Small intestine (tissue), 7 donors: ENCODE data around the gene SEMA6A. TPM values are rescaled to one million over a fixed set of nuclear protein-coding genes. Genes with fewer than 3 reads are reported as not detected.
A peak's percentile ranks its signal among the peaks of the same experiment; 100 is the strongest.

Source experiments
- DNase-seq, 2 donors: peaks; one replicate each; pipeline versions ENCODE4 v3.0.0 to v3.0.0-alpha.2; 2013
- FAIRE-seq: peaks from 2 replicates; lab custom pipeline; 2012; peaks lifted over from hg19 to GRCh38; lab: Jason Lieb, UNC
- H3K27ac ChIP-seq, 3 donors: one replicate each; pipeline ENCODE4 v1.5.1; 2013; ENCODE audit warnings: low read length in 2 of 3, mild to moderate bottlenecking in 2 of 3, control low read depth in 1 of 3, inconsistent platforms in 1 of 3, low read depth in 1 of 3, moderate library complexity in 1 of 3
- H3K27me3 ChIP-seq, 3 donors: one replicate each; pipeline ENCODE4 v1.6.1; 2013; ENCODE audit warnings: low read length in 3 of 3, inconsistent platforms in 1 of 3; ENCODE audit not compliant: control insufficient read depth in 3 of 3, insufficient read depth in 3 of 3
- H3K36me3 ChIP-seq, 3 donors: one replicate each; pipeline ENCODE4 v1.6.1; 2013; ENCODE audit warnings: low read length in 3 of 3, inconsistent platforms in 1 of 3, low read depth in 1 of 3, mild to moderate bottlenecking in 1 of 3, moderate library complexity in 1 of 3; ENCODE audit not compliant: control insufficient read depth in 3 of 3, insufficient read depth in 2 of 3
- H3K4me1 ChIP-seq, 3 donors: one replicate each; pipeline ENCODE4 v1.6.1; 2013; ENCODE audit warnings: low read length in 2 of 3, inconsistent platforms in 1 of 3, low read depth in 1 of 3, mild to moderate bottlenecking in 1 of 3, moderate library complexity in 1 of 3; ENCODE audit not compliant: control insufficient read depth in 3 of 3, insufficient read depth in 2 of 3
- H3K4me3 ChIP-seq, 3 donors: one replicate each; pipeline ENCODE4 v1.5.1; 2013; ENCODE audit warnings: low read length in 3 of 3, control low read depth in 1 of 3, inconsistent platforms in 1 of 3, low read depth in 1 of 3, mild to moderate bottlenecking in 1 of 3, moderate library complexity in 1 of 3
- H3K9me3 ChIP-seq, 2 donors: one replicate each; pipeline ENCODE4 v1.6.1; 2013; ENCODE audit warnings: low read depth in 1 of 2, low read length in 1 of 2; ENCODE audit not compliant: control insufficient read depth in 2 of 2, insufficient read depth in 1 of 2
- WGBS, 3 donors: extraction: QIAGEN DNeasy Blood & Tissue Kit; methylation state at CpG; one replicate each; pipeline ENCODE4 v1.1.7; 2013; 5-methylcytosine and 5-hydroxymethylcytosine counted together
- polyA plus RNA-seq, 4 donors: library from polyadenylated mRNA; stranded (reverse) in 3 of 4; unstranded in 1 of 4; fragments of 200-250 nt in 3 of 4; fragments of 120-200 nt in 1 of 4; gene quantifications; one replicate each; pipeline versions ENCODE4 v1.2.1 to v1.2.3, GENCODE V29; 2013
- donor health status: healthy with polysubstance abuse.
- donor health status: control.
- donor health status: control.
- donor health status: Bipolar disorder and iron deficiency.
- donor health status: healthy.

The SEMA6A gene
- polyA plus RNA-seq, 4 donors: 12.9 to 68.5 (median 13.4) TPM

- 65 to 72% (median 68%) methylated on average over 7 of the region's 7 CpGs for WGBS, 3 donors
- H3K36me3 ChIP-seq: peaks cover 0 to 7% (median 0%) of the 10 kb centered on the region in 3 donors
Observed at GRCh38 chr5:116564756-116565490, 9.7 kb downstream of the SEMA6A start.

DNA sequence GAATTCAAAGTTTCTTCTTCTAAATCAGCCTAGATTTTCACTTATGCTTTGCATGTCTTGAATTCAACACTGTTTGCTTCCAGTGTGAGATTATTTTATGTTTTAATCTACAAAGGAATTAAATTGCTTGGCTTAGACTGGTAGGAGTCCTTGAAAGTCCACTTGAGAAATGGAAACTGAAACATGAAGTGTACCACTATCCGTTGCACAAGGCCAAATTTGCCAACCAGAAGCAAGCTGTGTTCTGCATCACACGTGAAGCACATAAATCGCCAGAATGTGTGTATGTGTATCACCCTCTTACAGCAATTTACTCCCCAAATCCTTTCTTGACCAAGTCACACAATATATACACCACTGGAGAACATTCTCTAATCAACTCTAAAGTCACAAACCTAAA, 10.3 kb downstream of the SEMA6A start:
- H3K4me3 ChIP-seq: no peak overlapping the region
- peaks cover 0 to 14% (median 0%) of the 10 kb centered on the region in 3 donors for H3K36me3 ChIP-seq
- FAIRE-seq (no peak), DNase-seq (peak in 1 of 2 donors; percentile 39)
- H3K4me1 ChIP-seq: peaks cover 0 to 23% (median 9%) of the 10 kb centered on the region in 3 donors
- no peaks in the 10 kb centered on the region for H3K9me3 ChIP-seq
- no peaks in the 10 kb centered on the region for H3K27me3 ChIP-seq
- 27 to 51% (median 33%) methylated on average over 3 of the region's 3 CpGs for WGBS, 3 donors
- no peak overlapping the region for H3K27ac ChIP-seq

More at GRCh38 chr5:116564756-116565490, 9.7 kb downstream of the SEMA6A start:
- no peak for FAIRE-seq
- DNase-seq: no peak
- H3K27ac ChIP-seq: no peak overlapping the region
- H3K4me3 ChIP-seq: no peak overlapping the region
- H3K9me3 ChIP-seq: no peaks in the 10 kb centered on the region
- peaks cover 0 to 24% (median 9%) of the 10 kb centered on the region in 3 donors for H3K4me1 ChIP-seq
- H3K27me3 ChIP-seq: no peaks in the 10 kb centered on the region

DNA sequence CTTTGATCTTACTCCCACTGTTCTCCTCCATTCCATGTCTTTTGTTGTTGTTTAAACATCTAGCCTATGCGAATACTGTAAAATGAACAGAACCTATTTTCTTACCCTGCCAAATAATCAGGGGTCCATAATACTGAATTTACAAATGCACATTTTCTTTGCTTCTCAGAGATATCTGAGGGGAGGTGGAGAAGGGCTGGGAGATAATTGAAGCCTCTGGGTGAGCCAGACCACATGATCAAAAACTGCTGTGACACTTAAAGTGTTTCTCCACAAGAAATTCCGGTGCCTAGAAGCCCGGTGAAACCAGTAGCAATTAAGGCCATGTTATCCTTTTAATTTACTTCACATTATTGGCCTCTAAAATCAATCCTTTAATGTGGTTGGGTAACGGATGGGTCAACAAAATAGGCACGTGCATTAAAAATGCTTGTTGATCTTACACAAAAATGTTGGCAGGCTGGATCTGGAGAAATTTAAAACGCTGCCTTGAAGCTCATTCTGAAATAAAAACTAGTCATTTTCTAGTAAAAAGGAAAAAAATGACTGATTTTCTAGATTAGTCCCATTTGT, 10.8 kb downstream of the SEMA6A start:
- WGBS, 3 donors: 62 to 68% (median 66%) methylated on average over 6 of the region's 6 CpGs
- Histone ChIP-seq H3K9me3 (no peaks in the 10 kb centered on the region), H3K27me3 (no peaks in the 10 kb centered on the region), H3K4me1 (peaks cover 0 to 22% (median 9%) of the 10 kb centered on the region in 3 donors), H3K36me3 (peaks cover 0 to 14% (median 0%) of the 10 kb centered on the region in 3 donors), H3K4me3 (no peak overlapping the region), H3K27ac (no peak overlapping the region)
- FAIRE-seq: no peak
- no peak for DNase-seq

- DNase-seq (no peak), FAIRE-seq (no peak)
- H3K4me1 ChIP-seq: peaks cover 0 to 16% (median 9%) of the 10 kb centered on the region in 3 donors
- 88 to 92% (median 88%) methylated on average over 11 of the region's 11 CpGs for WGBS, 3 donors
- H3K9me3 ChIP-seq: no peaks in the 10 kb centered on the region
- no peak overlapping the region for H3K4me3 ChIP-seq
- no peak overlapping the region for H3K27ac ChIP-seq
- no peaks in the 10 kb centered on the region for H3K27me3 ChIP-seq
- H3K36me3 ChIP-seq: peaks cover 0 to 14% (median 0%) of the 10 kb centered on the region in 3 donors
Observed at GRCh38 chr5:116562669-116563068, 12.0 kb downstream of the SEMA6A start.

- Histone ChIP-seq H3K27ac (no peak overlapping the region), H3K4me3 (no peak overlapping the region), H3K9me3 (no peaks in the 10 kb centered on the region), H3K4me1 (peaks cover 0 to 10% (median 10%) of the 10 kb centered on the region in 3 donors), H3K27me3 (no peaks in the 10 kb centered on the region), H3K36me3 (peaks cover 0 to 14% (median 0%) of the 10 kb centered on the region in 3 donors)
- DNase-seq: no peak
- 35 to 54% (median 43%) methylated on average over 3 of the region's 3 CpGs for WGBS, 3 donors
- FAIRE-seq: no peak
Observed at GRCh38 chr5:116561658-116562057, 13.0 kb downstream of the SEMA6A start.

DNA sequence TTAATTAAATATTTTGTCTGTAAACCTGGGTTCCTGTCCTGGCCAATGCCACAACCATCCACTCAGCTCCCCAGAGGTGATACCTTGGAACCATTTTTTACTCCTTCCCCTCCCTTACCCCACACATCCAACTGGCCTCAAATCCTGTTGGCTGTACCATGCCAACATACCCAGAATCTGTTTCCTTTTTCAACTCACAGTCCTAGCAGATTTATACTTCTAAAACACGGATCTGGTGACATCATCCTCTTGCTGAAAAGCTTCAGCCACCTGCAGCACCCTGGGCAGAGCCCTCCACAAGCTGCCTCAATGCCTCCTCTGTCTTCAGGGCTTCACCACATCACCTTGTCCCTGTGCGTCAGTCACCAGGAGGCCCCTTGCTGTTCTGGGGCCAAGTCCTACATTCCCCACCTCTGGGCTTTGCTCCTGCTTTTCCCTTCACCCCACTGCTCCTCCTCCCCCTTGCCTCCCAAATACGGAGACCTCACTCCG, 14.9 kb downstream of the SEMA6A start:
- 64 to 77% (median 76%) methylated on average over 4 of the region's 4 CpGs for WGBS, 3 donors
- FAIRE-seq (no peak), DNase-seq (no peak)
- Histone ChIP-seq H3K9me3 (no peaks in the 10 kb centered on the region), H3K4me1 (peaks cover 0 to 22% (median 7%) of the 10 kb centered on the region in 3 donors), H3K27ac (no peak overlapping the region), H3K4me3 (no peak overlapping the region), H3K27me3 (no peaks in the 10 kb centered on the region), H3K36me3 (peaks cover 0 to 14% (median 0%) of the 10 kb centered on the region in 3 donors)

DNA sequence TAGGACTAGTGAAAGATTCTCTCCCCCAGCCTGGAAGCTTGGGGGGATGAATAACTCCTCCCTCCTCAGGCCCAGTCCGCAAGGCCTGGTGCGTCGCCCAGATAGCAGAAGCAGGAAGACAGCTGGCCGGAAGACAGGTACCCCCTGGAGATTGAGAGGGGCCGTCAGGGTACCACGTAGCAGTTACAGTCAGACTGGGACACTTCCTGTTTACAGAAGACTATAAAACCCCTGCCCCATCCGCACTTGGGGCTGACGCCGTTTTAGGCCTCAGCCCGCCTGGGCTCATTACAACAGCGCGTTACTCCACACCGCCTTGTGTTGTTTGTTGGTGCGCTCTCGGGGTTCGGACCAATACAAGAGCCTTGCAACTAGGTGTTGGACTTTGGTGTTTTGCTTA, 15.4 kb downstream of the SEMA6A start:
- no peaks in the 10 kb centered on the region for H3K9me3 ChIP-seq
- H3K4me1 ChIP-seq: peaks cover 0 to 26% (median 7%) of the 10 kb centered on the region in 3 donors
- no peak overlapping the region for H3K27ac ChIP-seq
- no peaks in the 10 kb centered on the region for H3K27me3 ChIP-seq
- FAIRE-seq (no peak), DNase-seq (no peak)
- WGBS, 3 donors: 77 to 81% (median 80%) methylated on average over 16 of the region's 16 CpGs
- H3K4me3 ChIP-seq: no peak overlapping the region
- H3K36me3 ChIP-seq: peaks cover 0 to 14% (median 0%) of the 10 kb centered on the region in 3 donors

DNA sequence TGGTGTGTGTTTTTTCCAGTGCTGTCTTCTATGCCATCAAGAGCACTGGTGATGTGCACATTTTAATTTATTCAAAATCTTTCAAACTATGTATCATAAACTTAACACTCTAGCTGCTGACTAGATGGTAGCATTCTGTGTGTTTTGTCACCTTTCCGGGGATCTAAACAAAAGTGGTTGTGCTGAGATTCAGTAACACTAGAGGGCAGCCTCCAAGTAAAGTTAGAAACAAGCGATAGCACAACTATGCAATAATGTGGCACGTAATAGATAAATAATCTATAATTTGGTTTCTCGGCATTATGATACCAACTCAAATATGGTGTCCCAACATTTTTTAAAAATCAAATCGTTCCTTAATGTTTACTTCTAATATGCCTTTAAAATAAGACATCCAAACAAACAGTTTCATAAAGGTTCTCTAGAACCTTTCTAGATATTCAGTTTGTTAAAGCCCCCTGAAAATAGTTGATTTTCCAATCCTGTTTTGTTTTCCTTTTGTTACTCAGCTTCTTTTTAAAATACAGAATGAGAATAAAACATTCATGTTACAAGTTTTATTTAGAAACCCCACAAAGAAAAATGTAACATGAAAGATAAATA, 16.9 kb downstream of the SEMA6A start:
- Histone ChIP-seq H3K27ac (no peak overlapping the region), H3K27me3 (no peaks in the 10 kb centered on the region), H3K4me1 (peaks cover 0 to 30% (median 7%) of the 10 kb centered on the region in 3 donors), H3K9me3 (no peaks in the 10 kb centered on the region), H3K4me3 (no peak overlapping the region), H3K36me3 (peaks cover 0 to 16% (median 0%) of the 10 kb centered on the region in 3 donors)
- DNase-seq: no peak
- WGBS, 3 donors: 16 to 33% (median 23%) methylated on average over 5 of the region's 5 CpGs
- no peak for FAIRE-seq
